SIG-M5 (cell line): ENCODE data around the gene PACSIN1.
"Not testable (repeated sequence)": the region's sequence is repeated elsewhere in the genome, so short reads cannot be mapped to it uniquely, and the experiment has no call there.

ENCODE experiments used
- DNase-seq: peaks from one replicate; lab custom pipeline; 2025; lab: John Stamatoyannopoulos, UW

Gene PACSIN1

GRCh38 chr6:34486106-34486740 lies 20.3 kb downstream of the PACSIN1 start:
- DNase-seq, result no peak

GRCh38 chr6:34486886-34487285 lies 21.0 kb downstream of the PACSIN1 start:
- DNase-seq, result not testable (repeated sequence)

GRCh38 chr6:34487536-34487935 lies 21.7 kb downstream of the PACSIN1 start:
- DNase-seq, result no peak

- DNase-seq, result no peak
Measured at GRCh38 chr6:34489207-34489805, 23.4 kb downstream of the PACSIN1 start.

- DNase-seq, result no peak
Measured at GRCh38 chr6:34490390-34491090, 24.7 kb downstream of the PACSIN1 start.

- no peak for DNase-seq
Measured at GRCh38 chr6:34491091-34491430, 25.2 kb downstream of the PACSIN1 start.

GRCh38 chr6:34493344-34493743 lies 27.5 kb downstream of the PACSIN1 start:
- no peak for DNase-seq

- no peak for DNase-seq
Measured at GRCh38 chr6:34494973-34495372, 29.1 kb downstream of the PACSIN1 start.

GRCh38 chr6:34496103-34496685 lies 30.3 kb downstream of the PACSIN1 start:
- no peak for DNase-seq

- DNase-seq, result no peak
Measured at GRCh38 chr6:34497411-34497810, 31.5 kb downstream of the PACSIN1 start.

GRCh38 chr6:34506718-34507117 lies 40.8 kb downstream of the PACSIN1 start:
- DNase-seq, result no peak

- no peak for DNase-seq
Measured at GRCh38 chr6:34508425-34508824, 42.5 kb downstream of the PACSIN1 start.

- DNase-seq, result no peak
Measured at GRCh38 chr6:34509782-34510181, 43.9 kb downstream of the PACSIN1 start.

GRCh38 chr6:34510299-34510698 lies 44.4 kb downstream of the PACSIN1 start:
- DNase-seq, result no peak

GRCh38 chr6:34511214-34511914 lies 45.5 kb downstream of the PACSIN1 start:
- no peak for DNase-seq

- no peak for DNase-seq
Measured at GRCh38 chr6:34511915-34512737, 46.2 kb downstream of the PACSIN1 start.

GRCh38 chr6:34512738-34513115 lies 46.9 kb downstream of the PACSIN1 start:
- no peak for DNase-seq

GRCh38 chr6:34513646-34514045 lies 47.8 kb downstream of the PACSIN1 start:
- DNase-seq, result no peak

- DNase-seq, result no peak
Measured at GRCh38 chr6:34514112-34514511, 48.2 kb downstream of the PACSIN1 start.

GRCh38 chr6:34514593-34515472 lies 49.0 kb downstream of the PACSIN1 start:
- no peak for DNase-seq
